Heart left ventricle (tissue), 16 donors: ENCODE data around the gene GRIN2D. TPM values are rescaled to one million over a fixed set of nuclear protein-coding genes. Genes with fewer than 3 reads are reported as not detected.
A peak's percentile ranks its signal among the peaks of the same experiment; 100 is the strongest.

Experiments used
- ATAC-seq, 4 donors: fragments of 200-7000 bp; cut with Tn5 transposase; one replicate each; pipeline ENCODE4 v1.9.1; 2020 to 2022; ENCODE audit warnings: moderate library complexity in 4 of 4, mild to moderate bottlenecking in 3 of 4, moderate number of reproducible peaks in 1 of 4
- DNase-seq, 5 donors: peaks; one replicate each; pipeline ENCODE4 v3.0.0-alpha.2; 2020
- H3K27ac ChIP-seq, 12 donors: fragments of 200-600 bp; sonication (generic) in 4 of 12; one replicate each; pipeline versions ENCODE4 v1.5.0 to v1.8.0; 2016 to 2022; ENCODE audit warnings: mild to moderate bottlenecking in 2 of 12
- H3K27me3 ChIP-seq, 9 donors: fragments of 200-600 bp; sonication (generic) in 2 of 9; one replicate each; pipeline versions ENCODE4 v1.5.1 to v1.8.0; 2016 to 2022; ENCODE audit warnings: mild to moderate bottlenecking in 3 of 9
- H3K36me3 ChIP-seq, 9 donors: fragments of 200-600 bp; sonication (generic) in 2 of 9; one replicate each; pipeline versions ENCODE4 v1.5.0 to v1.8.0; 2018 to 2022; ENCODE audit warnings: mild to moderate bottlenecking in 2 of 9
- H3K4me1 ChIP-seq, 12 donors: fragments of 200-600 bp; sonication (generic) in 4 of 12; one replicate each; pipeline versions ENCODE4 v1.5.0 to v1.8.0; 2016 to 2022; ENCODE audit warnings: mild to moderate bottlenecking in 3 of 12
- H3K4me3 ChIP-seq, 12 donors: fragments of 200-600 bp; sonication (generic) in 4 of 12; one replicate each; pipeline versions ENCODE4 v1.5.0 to v1.8.0; 2017 to 2022; ENCODE audit warnings: mild to moderate bottlenecking in 9 of 12, moderate library complexity in 4 of 12
- H3K9me3 ChIP-seq, 12 donors: fragments of 200-600 bp; sonication (generic) in 4 of 12; one replicate each; pipeline versions ENCODE4 v1.5.0 to v1.8.0; 2016 to 2022; ENCODE audit warnings: mild to moderate bottlenecking in 1 of 12
- CTCF ChIP-seq, 12 donors: fragments of 200-600 bp; sonication (generic) in 4 of 12; IDR thresholded peaks; one replicate each; pipeline versions ENCODE4 v1.5.0 to v1.8.0; 2018 to 2022; ENCODE audit warnings: antibody characterized with exemption in 12 of 12, mild to moderate bottlenecking in 5 of 12
- POLR2A ChIP-seq, 2 donors: fragments of 450-650 bp; IDR thresholded peaks; one replicate each; pipeline ENCODE4 v1.6.1; 2017; ENCODE audit warnings: antibody characterized with exemption in 2 of 2, mild to moderate bottlenecking in 2 of 2, moderate library complexity in 2 of 2
- WGBS, 4 donors: extraction: QIAGEN DNeasy Blood & Tissue Kit in 2 of 4; methylation state at CpG; one replicate each; pipeline versions ENCODE4 v1.1.5 to v1.1.7; 2013 to 2018; 5-methylcytosine and 5-hydroxymethylcytosine counted together
- intact Hi-C, 10 donors: fragments of 100-400 bp; cut with DNase I; formaldehyde crosslinking; loops; one replicate each; pipeline versions ENCODE4 v1.11.1 to v1.14.2; 2022
- polyA plus RNA-seq, 2 donors: library from polyadenylated mRNA; stranded (reverse); fragments of 200-250 nt; gene quantifications; one replicate each; pipeline ENCODE4 v1.2.3, GENCODE V29; 2013
- total RNA-seq, 9 donors: library from RNA; depleted of rRNA in 2 of 9; stranded (reverse); fragments of >200 nt in 2 of 9; fragmentation: NEBNext Ultra II Directional in 3 of 9; extraction: Animal tissue kit (Norgen Biotek cat#: 25700) in 3 of 9; gene quantifications; one replicate each; pipeline versions ENCODE4 v1.1.0 to v1.2.4, GENCODE V29; 2016 to 2023
- donor health status: ischemic (EF 13 %, LVEDD 7.1; RV severe dilation, severe dysfunction).
- donor health status: healthy with polysubstance abuse.
- donor health status: DM: no; HTN: yes; CAD: no.
- donor health status: DM: no; HTN: no; CAD: no.
- donor health status: ischemic (EF 25% LVEDD 6.9; RV normal size, moderate dysfunction).
- donor health status: ischemic (EF 25% LVEDD 5.7; RV mildly dilated, moderate dysfunction).
- donor health status: healthy.
- donor health status: DM: yes; HTN: yes; CAD: no.
- donor health status: ischemic (EF 35%, LVEDD 5.7; RV mildly dilated, moderate dysfunction).
- donor health status: nonischemic (EF 11% LVEDD 7.7; RV severe dilation, severe dysfunction).
- donor health status: DM: yes; HTN: yes; CAD: no.
- donor health status: PGD.
- donor health status: ischemic (EF 29% LVEDD 5.4; RV normal size, mild dysfunction).
- donor health status: nonischemic (EF 23%, LVEDD 6.1; RV moderate dilation, normal function).

The GRIN2D gene
- total and polyA plus RNA-seq, 11 donors: 0.14 to 1.6 (median 0.19) TPM

- no peak overlapping the region for H3K4me3 ChIP-seq
Observed at GRCh38 chr19:48405850-48406249, 12.4 kb downstream of the GRIN2D start.

GRCh38 chr19:48413879-48414587 is 20.6 kb downstream of the GRIN2D start:
- WGBS, 4 donors: 41 to 46% (median 43%) methylated on average over 18 to 24 of the region's 24 CpGs
- intact Hi-C loops: no loop called here
- peak overlapping the region in 2 of 12 donors; percentile 22 to 23 for H3K4me3 ChIP-seq
- TF ChIP-seq POLR2A (IDR thresholded peaks at IDR 0.05) (no peak), CTCF (IDR thresholded peaks at IDR 0.05) (no peak)
- peaks cover 0 to 21% (median 0%) of the 10 kb centered on the region in 9 donors for H3K27me3 ChIP-seq
- no peak overlapping the region for H3K27ac ChIP-seq
- H3K36me3 ChIP-seq: no peaks in the 10 kb centered on the region
- ATAC-seq: no peak
- peaks cover 0 to 20% (median 0%) of the 10 kb centered on the region in 12 donors for H3K4me1 ChIP-seq
- no peaks in the 10 kb centered on the region for H3K9me3 ChIP-seq
- DNase-seq: no peak

More at GRCh38 chr19:48405850-48406249, 12.4 kb downstream of the GRIN2D start:
- H3K27me3 ChIP-seq: peaks cover 0 to 11% (median 0%) of the 10 kb centered on the region in 9 donors
- H3K4me1 ChIP-seq: peaks cover 0 to 6% (median 0%) of the 10 kb centered on the region in 12 donors
- WGBS, 4 donors: 75 to 85% (median 79%) methylated on average over 13 of the region's 13 CpGs
- no peaks in the 10 kb centered on the region for H3K36me3 ChIP-seq
- no peaks in the 10 kb centered on the region for H3K9me3 ChIP-seq
- H3K27ac ChIP-seq: no peak overlapping the region
- ATAC-seq (no peak), DNase-seq (no peak)
- intact Hi-C loops: no loop called here
- TF ChIP-seq POLR2A (IDR thresholded peaks at IDR 0.05): no peak
- TF ChIP-seq CTCF (IDR thresholded peaks at IDR 0.05): no peak

DNA sequence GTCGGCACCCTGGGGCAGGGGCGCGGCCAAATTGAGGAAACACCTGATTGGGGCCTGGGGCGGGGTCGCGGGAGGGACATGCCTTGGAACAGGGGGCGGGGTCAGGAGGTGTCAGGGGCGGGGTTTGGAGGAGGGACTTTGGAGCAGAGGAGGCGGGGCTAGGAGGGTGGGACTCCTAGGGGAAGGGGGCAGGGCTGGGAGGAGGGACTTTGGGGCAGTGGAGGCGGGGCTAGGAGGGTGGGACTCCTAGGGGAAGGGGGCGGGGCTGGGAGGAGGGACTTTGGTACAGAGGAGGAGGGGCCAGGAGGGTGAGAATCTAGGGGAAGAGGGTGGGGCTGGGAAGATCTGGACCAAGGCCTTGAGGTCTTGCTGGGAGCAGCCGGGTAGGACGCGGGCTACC is 21.9 kb downstream of the GRIN2D start:
- ATAC-seq: peak; percentile 72 to 90 (median 90)
- Histone ChIP-seq H3K36me3 (no peaks in the 10 kb centered on the region), H3K27ac (no peak overlapping the region), H3K27me3 (peaks cover 0 to 21% (median 0%) of the 10 kb centered on the region in 9 donors), H3K4me3 (peak overlapping the region in 9 of 12 donors; percentile 20 to 48 (median 25)), H3K4me1 (peaks cover 0 to 20% (median 0%) of the 10 kb centered on the region in 12 donors), H3K9me3 (no peaks in the 10 kb centered on the region)
- no peak for TF ChIP-seq CTCF (IDR thresholded peaks at IDR 0.05)
- intact Hi-C loops: no loop called here
- 22 to 39% (median 30%) methylated on average over 14 of the region's 14 CpGs for WGBS, 4 donors
- peak; percentile 68 to 88 (median 83) for DNase-seq

DNA sequence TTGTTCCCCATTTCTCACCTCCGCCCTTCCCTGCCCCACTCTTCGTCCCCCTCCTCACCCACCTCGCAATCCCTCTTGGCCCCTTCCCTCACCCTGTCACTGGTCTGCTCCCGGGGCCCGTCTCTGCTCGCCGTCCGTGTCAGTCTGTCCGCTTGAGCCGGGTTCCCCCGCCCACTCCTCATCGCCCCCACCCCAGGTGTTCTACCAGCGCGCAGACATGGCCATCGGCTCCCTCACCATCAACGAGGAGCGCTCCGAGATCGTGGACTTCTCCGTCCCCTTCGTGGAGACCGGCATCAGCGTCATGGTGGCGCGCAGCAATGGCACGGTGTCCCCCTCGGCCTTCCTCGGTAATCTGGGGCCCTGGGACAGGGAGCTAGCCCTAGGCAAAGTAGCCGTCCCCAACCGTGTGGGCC is 22.3 kb downstream of the GRIN2D start:
- peaks cover 0 to 21% (median 0%) of the 10 kb centered on the region in 9 donors for H3K27me3 ChIP-seq
- DNase-seq: peak in 1 of 5 donors; percentile 72
- H3K9me3 ChIP-seq: no peaks in the 10 kb centered on the region
- no peaks in the 10 kb centered on the region for H3K36me3 ChIP-seq
- no peak for TF ChIP-seq CTCF (IDR thresholded peaks at IDR 0.05)
- no peak for TF ChIP-seq POLR2A (IDR thresholded peaks at IDR 0.05)
- H3K4me1 ChIP-seq: peaks cover 0 to 20% (median 0%) of the 10 kb centered on the region in 12 donors
- ATAC-seq: no peak
- intact Hi-C loops: no loop called here
- no peak overlapping the region for H3K27ac ChIP-seq
- peak overlapping the region in 9 of 12 donors; percentile 18 to 33 (median 25) for H3K4me3 ChIP-seq
- WGBS, 4 donors: 31 to 62% (median 40%) methylated on average over 26 to 30 of the region's 30 CpGs
